HCT116 (cell line): ENCODE data around the gene NRAP.

Experiments
- CTCF ChIP-seq, 3 experiments: fragments of 200-600 bp in 1 of 3; sonication (generic) in 1 of 3; IDR thresholded peaks in 2 of 3; conservative IDR thresholded peaks in 1 of 3; 2 replicates each; pipeline ENCODE4 v1.5.1; 2012 to 2017; ENCODE audit warnings: low read depth in 2 of 3, low read length in 2 of 3, antibody characterized with exemption in 1 of 3, borderline replicate concordance in 1 of 3, control low read depth in 1 of 3, mild to moderate bottlenecking in 1 of 3, mixed read lengths in 1 of 3, mixed run types in 1 of 3, moderate library complexity in 1 of 3; ENCODE audit not compliant: insufficient read depth in 1 of 3
- POLR2A ChIP-seq: IDR thresholded peaks from 2 replicates; pipeline ENCODE4 v1.7.0; 2011; ENCODE audit warnings: borderline replicate concordance; ENCODE audit not compliant: insufficient read depth, insufficient read length; ENCODE audit errors: extremely low read depth
- POLR2AphosphoS5 ChIP-seq: IDR thresholded peaks from 2 replicates; pipeline ENCODE4 v1.6.1; 2011; ENCODE audit warnings: mild to moderate bottlenecking, low read depth, low read length, moderate library complexity
- SP1 ChIP-seq: IDR thresholded peaks from 2 replicates; pipeline ENCODE4 v1.6.1; 2012; ENCODE audit warnings: low read depth
- YY1 ChIP-seq: IDR thresholded peaks from 2 replicates; pipeline ENCODE4 v1.6.1; 2011; ENCODE audit warnings: low read length, low read depth, moderate library complexity, mild to moderate bottlenecking; ENCODE audit not compliant: insufficient replicate concordance; ENCODE audit errors: extremely low read depth
- ZNF274 ChIP-seq: fragments of 200-500 bp; sonication (Bioruptor generic); IDR thresholded peaks from 2 replicates; pipeline ENCODE4 v1.6.1; 2014; ENCODE audit warnings: mild to moderate bottlenecking, low read depth, low read length, inconsistent platforms

GRCh38 chr10:113687037-113687436, 23.2 kb upstream of the NRAP start:
- no peak for TF ChIP-seq SP1
- TF ChIP-seq YY1 = no peak
- no peak for TF ChIP-seq POLR2A
- TF ChIP-seq CTCF (IDR thresholded peaks at IDR 0.05 in 2 of 3, conservative IDR thresholded peaks at IDR 0.05 in 1 of 3; ENCODE audit: borderline replicate concordance in 1 of 3, insufficient read depth in 1 of 3, low read depth in 2 of 3, low read length in 2 of 3) = no peak
- no peak for TF ChIP-seq ZNF274
- no peak for TF ChIP-seq POLR2AphosphoS5
